Activated CD8-positive, alpha-beta memory T cell treated with anti-CD3 and anti-CD28 coated beads for 4 hours (primary cell): ENCODE data around the gene SNX4.
A peak's percentile ranks its signal among the peaks of the same experiment; 100 is the strongest.
"Not testable (repeated sequence)": the region's sequence is repeated elsewhere in the genome, so short reads cannot be mapped to it uniquely, and the experiment has no call there.

ENCODE experiments used
- DNase-seq, 2 donors: peaks; one replicate each; pipeline ENCODE4 v3.0.0-alpha.2; 2020; ENCODE audit warnings: low read depth in 2 of 2

Gene SNX4

GRCh38 chr3:125462722-125463299 lies 57.2 kb downstream of the SNX4 start:
- no peak for DNase-seq

- no peak for DNase-seq
Observed at GRCh38 chr3:125461896-125462295, 58.1 kb downstream of the SNX4 start.

GRCh38 chr3:125460233-125460632 lies 59.8 kb downstream of the SNX4 start:
- DNase-seq, result no peak

DNA sequence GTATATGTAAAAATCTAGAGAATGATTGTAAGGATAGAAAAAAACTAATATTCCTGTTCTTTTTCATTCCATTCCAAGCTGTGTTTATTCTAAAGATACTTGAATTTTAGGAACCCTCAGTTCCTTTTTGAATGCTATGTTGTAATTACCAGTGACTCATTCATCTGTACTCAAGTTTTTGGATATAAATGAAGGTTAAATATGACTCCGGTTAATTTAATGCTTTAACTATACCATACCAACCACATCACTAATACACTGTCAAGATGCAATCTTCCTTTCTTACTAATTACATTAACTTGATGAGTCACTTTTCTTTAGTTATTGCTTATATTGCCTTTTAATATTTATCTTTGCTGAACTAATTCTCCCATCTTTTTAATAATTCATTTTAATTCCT lies 76.1 kb downstream of the SNX4 start:
- no peak for DNase-seq

GRCh38 chr3:125442506-125442905 lies 77.5 kb downstream of the SNX4 start:
- DNase-seq, result no peak

DNA sequence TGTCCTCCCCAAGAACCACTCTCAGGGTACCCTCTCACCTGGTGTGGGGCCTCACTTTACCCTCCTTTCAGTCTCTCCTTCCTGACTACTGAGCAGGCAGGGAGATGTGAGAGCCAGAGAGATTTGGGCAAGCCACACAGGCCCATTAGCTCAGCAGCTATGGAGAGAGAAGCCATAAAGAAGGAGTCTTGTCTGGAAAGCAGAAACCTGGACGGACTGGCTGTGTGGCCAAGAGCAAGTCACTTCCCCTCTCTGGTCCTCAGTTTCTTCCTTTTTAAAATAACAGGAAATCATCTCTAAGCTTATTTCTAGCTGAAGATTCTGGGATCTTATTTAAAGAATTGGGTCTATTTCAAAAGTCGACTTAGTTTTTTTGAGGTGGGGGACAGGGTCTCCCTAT lies 79.0 kb downstream of the SNX4 start:
- DNase-seq, result no peak

DNA sequence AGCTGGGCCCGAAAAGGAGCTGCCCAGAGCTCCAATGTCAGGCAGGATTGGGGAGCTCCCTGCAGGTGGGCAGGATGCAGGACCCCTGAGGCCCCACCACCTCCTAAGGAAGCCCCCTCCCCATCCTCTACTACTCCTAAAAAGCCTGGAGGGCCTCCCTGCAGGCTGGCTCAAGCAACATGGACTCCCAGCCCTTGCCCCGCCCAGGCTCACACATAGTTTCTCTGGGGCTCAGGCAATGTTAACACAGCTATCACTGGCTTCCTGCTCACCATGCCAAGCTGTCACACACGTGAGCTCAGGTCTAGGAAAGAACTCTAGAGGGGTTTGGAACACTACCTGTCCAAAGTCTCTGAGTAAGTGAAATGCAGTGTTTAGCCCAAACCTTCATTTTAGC lies 79.4 kb downstream of the SNX4 start:
- no peak for DNase-seq

GRCh38 chr3:125437631-125438435 lies 82.2 kb downstream of the SNX4 start:
- DNase-seq, result peak in 1 of 2 donors; percentile 17

DNA sequence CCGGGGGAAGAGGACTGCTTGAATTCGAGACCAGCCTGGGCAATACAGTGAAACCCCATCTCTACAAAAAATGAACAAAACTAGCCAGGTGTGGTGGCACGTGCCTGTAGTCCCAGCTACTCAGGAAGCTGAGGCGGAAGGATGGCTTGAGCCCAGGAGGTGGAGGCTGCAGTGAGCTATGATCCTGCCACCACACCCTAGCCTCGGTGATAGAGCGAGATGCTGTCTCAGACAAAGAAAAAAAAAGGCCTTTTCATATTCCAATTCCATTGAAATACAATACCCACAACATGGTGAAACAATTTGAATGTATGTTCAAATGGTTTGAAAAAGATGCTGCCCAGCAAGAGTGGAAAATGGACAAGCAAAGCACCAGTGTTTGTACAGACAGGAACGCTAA lies 83.1 kb downstream of the SNX4 start:
- DNase-seq, result no peak

- no peak for DNase-seq
Observed at GRCh38 chr3:125435231-125435630, 84.8 kb downstream of the SNX4 start.

DNA sequence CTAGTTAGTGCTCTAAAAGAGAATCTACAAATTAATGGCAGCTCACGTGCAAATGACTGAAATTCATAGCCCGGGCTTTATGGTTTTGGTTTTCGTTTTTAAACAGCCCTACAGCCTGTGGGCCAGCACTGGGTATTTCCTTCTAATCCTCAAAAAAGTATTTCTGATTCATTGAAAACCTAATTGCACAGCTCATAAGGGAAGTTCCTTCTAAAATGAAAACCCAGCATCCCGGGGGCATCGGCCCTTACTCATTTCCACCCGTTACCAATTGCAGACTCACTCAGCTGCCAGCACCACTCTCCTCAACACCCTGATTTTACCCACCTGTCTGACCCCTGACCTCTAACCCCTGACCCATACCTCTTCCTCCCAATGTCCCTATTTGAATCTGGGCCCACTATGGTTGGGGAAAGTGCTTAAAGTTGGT lies 85.4 kb downstream of the SNX4 start:
- DNase-seq, result no peak

DNA sequence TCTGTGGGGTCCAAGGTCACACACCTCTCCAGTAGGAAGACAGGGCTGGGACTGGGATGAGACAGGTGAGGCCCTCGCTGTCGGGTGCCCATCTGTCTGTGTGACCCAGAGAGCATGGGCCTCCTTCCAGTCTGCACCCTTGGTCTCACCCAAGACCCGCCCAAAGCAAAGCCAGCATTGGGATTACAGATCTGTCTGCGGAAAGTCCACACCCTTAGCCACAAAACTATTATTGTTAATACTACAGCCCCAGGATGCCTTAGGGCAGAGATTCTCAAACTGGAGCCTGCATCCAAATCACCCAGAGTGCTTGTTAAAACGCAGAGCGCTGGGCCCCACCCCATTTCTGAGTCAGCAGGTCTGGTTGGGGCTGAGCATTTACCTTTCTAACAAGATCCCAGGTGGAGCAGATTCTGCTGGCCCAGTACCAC lies 86.4 kb downstream of the SNX4 start:
- no peak for DNase-seq

- no peak for DNase-seq
Observed at GRCh38 chr3:125433091-125433534, 86.9 kb downstream of the SNX4 start.

DNA sequence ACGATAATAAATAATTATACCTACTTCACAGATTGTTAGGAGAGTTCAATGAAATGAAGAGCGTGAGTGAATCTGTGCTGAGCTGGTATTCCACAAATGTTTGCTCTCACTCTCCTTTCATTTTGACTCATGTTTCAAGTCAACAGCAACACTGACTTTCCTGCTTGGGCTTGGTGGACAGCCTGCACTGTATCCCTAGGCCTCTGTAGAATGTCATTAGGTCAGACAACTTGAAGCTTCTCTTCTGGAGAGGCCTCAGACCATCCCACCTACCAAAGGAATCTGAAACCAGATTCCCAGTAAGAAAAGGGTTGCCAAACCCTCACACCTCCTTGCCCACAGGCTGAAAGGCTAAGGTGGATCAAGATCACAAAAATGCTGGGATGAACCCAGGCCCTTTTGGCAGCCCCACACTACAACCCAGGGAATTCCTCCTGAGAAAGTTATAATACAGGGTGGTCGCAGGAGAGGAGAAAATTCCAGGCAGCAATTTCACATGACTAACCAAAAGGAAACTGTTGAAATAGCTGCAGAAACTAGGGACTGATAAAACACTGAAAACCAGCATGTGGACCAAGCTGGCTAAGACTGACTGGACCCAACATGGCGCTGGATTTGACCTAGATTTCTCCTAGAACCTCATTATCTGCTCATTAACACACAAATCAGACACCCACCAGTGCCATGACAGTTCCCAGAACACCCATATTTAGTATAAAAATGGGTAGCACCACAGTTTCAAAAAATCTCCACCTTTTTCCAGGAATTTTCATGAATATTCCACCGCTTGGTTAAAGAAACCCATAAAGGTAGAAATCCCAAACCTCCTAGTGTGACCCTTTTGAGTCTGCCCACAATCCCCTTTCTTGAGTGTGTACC lies 87.9 kb downstream of the SNX4 start:
- no peak for DNase-seq

GRCh38 chr3:125431391-125431790 lies 88.6 kb downstream of the SNX4 start:
- no peak for DNase-seq

DNA sequence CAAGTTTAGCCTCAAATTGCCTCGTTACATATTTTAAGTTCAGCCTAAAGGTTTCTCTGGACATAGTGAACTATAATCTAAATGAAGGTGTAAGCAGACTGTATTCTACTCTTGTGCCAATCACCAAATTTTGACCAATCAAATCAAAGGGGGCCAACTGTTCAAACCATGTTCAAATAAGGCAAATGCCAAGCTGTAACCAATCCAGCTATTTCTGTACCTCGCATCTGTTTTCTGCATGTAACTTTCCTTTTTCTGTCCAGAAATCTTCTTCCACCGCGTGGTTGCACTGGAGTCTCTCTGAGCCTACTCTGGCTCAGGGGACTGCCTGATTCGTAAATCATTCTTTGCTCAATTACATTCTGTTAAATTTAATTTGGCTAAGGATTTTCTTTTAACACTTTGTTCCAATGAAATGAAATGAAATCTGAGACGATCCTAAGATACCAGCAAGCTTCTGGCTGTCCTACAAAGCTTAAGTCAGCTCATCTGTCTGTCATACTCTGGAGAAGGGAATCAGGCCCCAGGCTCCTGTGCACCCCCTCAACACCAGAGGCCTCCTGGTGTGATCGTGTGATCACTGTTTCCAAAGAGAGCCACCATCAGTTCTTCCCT lies 91.7 kb downstream of the SNX4 start:
- DNase-seq, result no peak

DNA sequence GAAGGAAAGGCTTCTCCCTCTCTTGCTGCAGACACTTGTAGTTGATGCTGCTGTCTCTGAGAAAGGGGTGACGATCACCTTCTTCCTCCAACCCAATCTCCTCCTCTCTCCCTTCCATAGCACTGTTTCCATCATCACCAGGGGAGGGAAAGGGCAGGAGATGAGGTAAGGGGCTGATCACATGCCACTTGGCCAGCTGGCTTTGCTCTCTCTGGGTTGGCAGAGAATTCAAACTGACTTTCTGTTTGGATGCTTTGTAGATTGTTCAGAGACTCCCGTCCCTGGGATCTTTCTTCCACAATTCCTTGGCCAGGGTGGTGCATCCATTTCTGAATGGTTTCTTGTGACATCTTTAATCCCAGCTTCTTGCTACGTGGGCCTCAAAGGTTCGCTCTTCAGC lies 101.7 kb downstream of the SNX4 start:
- no peak for DNase-seq

GRCh38 chr3:125416235-125416634 lies 103.8 kb downstream of the SNX4 start:
- DNase-seq, result no peak

GRCh38 chr3:125414669-125415068 lies 105.3 kb downstream of the SNX4 start:
- no peak for DNase-seq

DNA sequence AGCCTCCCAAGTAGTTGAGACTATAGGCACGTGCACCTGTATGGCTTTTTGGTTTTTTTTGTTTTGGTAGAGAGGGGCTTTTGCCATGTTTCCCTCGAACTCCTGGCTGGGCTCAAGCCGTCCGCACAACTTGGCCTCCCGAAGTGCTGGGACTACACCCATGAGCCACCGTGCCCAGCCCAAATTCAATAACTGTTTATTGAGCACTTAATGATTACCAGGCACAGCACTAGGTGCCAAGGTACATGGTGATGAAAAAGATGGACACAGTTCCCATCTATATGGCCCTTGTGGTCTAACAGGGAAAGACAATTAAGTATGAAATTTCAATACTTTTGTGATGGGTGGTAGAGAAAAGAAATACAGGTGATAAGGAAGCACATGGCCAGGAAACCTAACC lies 109.1 kb downstream of the SNX4 start:
- DNase-seq, result no peak

DNA sequence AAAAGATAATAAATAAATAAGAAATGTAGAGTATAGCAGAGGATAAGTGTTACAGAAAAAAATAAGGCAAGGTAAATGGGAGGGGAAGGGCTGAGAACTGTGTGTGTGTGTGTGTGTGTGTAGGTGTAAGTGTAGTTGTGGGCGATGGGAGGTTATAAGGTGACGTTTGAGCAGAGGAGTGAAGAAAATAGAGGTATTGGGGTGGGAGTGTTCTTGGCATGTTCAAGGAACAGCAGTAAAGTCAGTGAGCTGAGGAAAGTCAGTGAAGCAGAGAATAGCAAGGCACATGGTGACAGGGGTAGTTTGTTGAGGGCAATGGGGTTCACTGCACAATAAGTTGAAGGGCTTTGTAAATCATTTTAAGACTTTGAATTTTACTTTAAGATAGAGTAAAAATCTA lies 113.9 kb downstream of the SNX4 start:
- DNase-seq, result no peak

DNA sequence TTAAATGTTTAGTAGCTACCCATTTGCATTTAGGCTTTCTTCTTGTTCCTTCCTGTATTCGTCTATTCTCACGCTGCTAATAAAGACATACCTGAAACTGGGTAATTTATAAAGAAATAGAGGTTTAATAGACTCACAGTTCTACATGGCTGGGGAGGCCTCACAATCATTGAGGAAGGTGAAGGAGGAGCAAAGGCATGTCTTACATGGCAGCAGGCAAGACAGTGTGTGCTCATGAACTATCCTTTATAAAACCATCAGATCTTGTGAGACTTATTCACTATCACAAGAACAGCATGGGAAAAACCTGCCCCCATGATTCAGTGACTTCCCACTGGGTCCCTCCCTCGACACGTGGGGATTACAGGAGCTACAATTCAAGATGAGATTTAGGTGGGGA lies 114.5 kb downstream of the SNX4 start:
- DNase-seq, result not testable (repeated sequence)
